GM23338 (cell line): ENCODE measurements around the gene ITGB3.

Experiments
- CREB1 ChIP-seq: fragments of 250-450 bp; sonication (Bioruptor Pico); IDR thresholded peaks from 2 replicates; pipeline ENCODE4 v1.5.0; 2020; ENCODE audit warnings: low read depth, mild to moderate bottlenecking, moderate library complexity
- CTCF ChIP-seq, 2 experiments: fragments of 200-600 bp in 1 of 2; sonication (generic) in 1 of 2; conservative IDR thresholded peaks; 2 replicates each; pipeline versions ENCODE4 v1.5.1 to v1.6.1; 2016 to 2017; ENCODE audit warnings: antibody characterized with exemption in 2 of 2, low read depth in 2 of 2, mild to moderate bottlenecking in 2 of 2, moderate library complexity in 1 of 2
- ETS1 ChIP-seq: IDR thresholded peaks from 2 replicates; pipeline ENCODE4 v1.6.1; 2016; ENCODE audit warnings: antibody characterized with exemption
- EZH2 ChIP-seq: fragments of 200-600 bp; sonication (generic); IDR thresholded peaks from one replicate; pipeline ENCODE4 v1.8.0; 2017; ENCODE audit warnings: antibody characterized with exemption, mild to moderate bottlenecking, low read depth; ENCODE audit not compliant: unreplicated experiment
- EZH2phosphoT487 ChIP-seq: fragments of 200-600 bp; sonication (generic); IDR thresholded peaks from one replicate; pipeline ENCODE4 v1.8.1; 2018; ENCODE audit warnings: antibody characterized with exemption; ENCODE audit not compliant: unreplicated experiment
- JUNB ChIP-seq: IDR thresholded peaks from one replicate; pipeline ENCODE4 v1.6.1; 2016; ENCODE audit warnings: antibody characterized with exemption; ENCODE audit not compliant: unreplicated experiment
- NANOG ChIP-seq: IDR thresholded peaks from 2 replicates; pipeline ENCODE4 v1.6.1; 2016; ENCODE audit warnings: antibody characterized with exemption, borderline replicate concordance
- POLR2AphosphoS5 ChIP-seq: IDR thresholded peaks from 2 replicates; pipeline ENCODE4 v1.6.1; 2016; ENCODE audit warnings: antibody characterized with exemption, low read depth
- REST ChIP-seq: IDR thresholded peaks from one replicate; pipeline ENCODE4 v1.6.1; 2018; ENCODE audit warnings: antibody characterized with exemption; ENCODE audit not compliant: unreplicated experiment
- STAT1 ChIP-seq: IDR thresholded peaks from one replicate; pipeline ENCODE4 v1.6.1; 2016; ENCODE audit warnings: antibody characterized with exemption; ENCODE audit not compliant: unreplicated experiment
- ZNF114 ChIP-seq: fragments of 250-450 bp; sonication (Bioruptor Pico); IDR thresholded peaks from 2 replicates; pipeline ENCODE4 v1.5.0; 2020; ENCODE audit warnings: mild to moderate bottlenecking, moderate library complexity
- ZNF331 ChIP-seq: fragments of 250-450 bp; sonication (Bioruptor Pico); IDR thresholded peaks from 2 replicates; pipeline ENCODE4 v1.5.0; 2020; ENCODE audit warnings: low read depth, mild to moderate bottlenecking, moderate library complexity
- ZNF462 ChIP-seq: fragments of 250-450 bp; sonication (Bioruptor Pico); IDR thresholded peaks from 2 replicates; pipeline ENCODE4 v1.5.0; 2020; ENCODE audit warnings: mild to moderate bottlenecking, moderate library complexity

GRCh38 chr17:47257651-47258339 is 4.2 kb downstream of the ITGB3 start:
- TF ChIP-seq POLR2AphosphoS5, result no peak
- no peak for TF ChIP-seq CTCF (conservative IDR thresholded peaks at IDR 0.05; ENCODE audit: low read depth in 2 of 2)
- TF ChIP-seq CREB1 (CRISPR knock-in tag), result no peak
- TF ChIP-seq REST, result no peak
- no peak for TF ChIP-seq EZH2phosphoT487
- TF ChIP-seq NANOG, result no peak
- no peak for TF ChIP-seq EZH2
- TF ChIP-seq ZNF114 (CRISPR knock-in tag), result no peak
- no peak for TF ChIP-seq ZNF331 (CRISPR knock-in tag)
- peak; percentile 76 for TF ChIP-seq JUNB
- no peak for TF ChIP-seq ETS1
- TF ChIP-seq STAT1, result no peak
- TF ChIP-seq ZNF462 (CRISPR knock-in tag), result no peak
